HFFc6 (cell line): ENCODE measurements around the gene CAMK1G. TPM values are rescaled to one million over a fixed set of nuclear protein-coding genes. Genes with fewer than 3 reads are reported as not detected.

Experiments
- DNase-seq: peaks from one replicate; pipeline ENCODE4 v3.0.0-alpha.2; 2018
- H3K27ac Mint-ChIP-seq: 2 replicates; pipeline ENCODE4 v1.8.0; 2020; ENCODE audit warnings: mild to moderate bottlenecking, mixed read lengths
- H3K27me3 Mint-ChIP-seq: 2 replicates; pipeline ENCODE4 v1.8.0; 2021; ENCODE audit warnings: mild to moderate bottlenecking, moderate library complexity, mixed read lengths; ENCODE audit not compliant: insufficient read depth
- H3K36me3 Mint-ChIP-seq: 2 replicates; pipeline ENCODE4 v1.8.0; 2021; ENCODE audit warnings: low read depth, mixed read lengths
- H3K4me1 Mint-ChIP-seq: 2 replicates; pipeline ENCODE4 v1.8.0; 2020; ENCODE audit warnings: low read depth, mixed read lengths
- H3K4me3 Mint-ChIP-seq: 2 replicates; pipeline ENCODE4 v1.8.0; 2020; ENCODE audit warnings: mild to moderate bottlenecking, moderate library complexity, mixed read lengths
- H3K9me3 Mint-ChIP-seq: 2 replicates; pipeline ENCODE4 v1.8.0; 2020; ENCODE audit warnings: mild to moderate bottlenecking, mixed read lengths
- CTCF ChIP-seq: fragments of 200-600 bp; sonication (generic); IDR thresholded peaks from 2 replicates; pipeline ENCODE4 v1.5.0; 2021; ENCODE audit warnings: antibody characterized with exemption, mild to moderate bottlenecking
- total RNA-seq, 6 experiments: library from RNA; stranded (reverse); fragmentation: NEBNext Ultra II Directional; extraction: Animal tissue kit (Norgen Biotek cat#: 25700); gene quantifications; 2 replicates in 1 of 6; 3 replicates in 5 of 6; pipeline ENCODE4 v1.2.3, GENCODE V29; 2021

CAMK1G gene
- total RNA-seq, 6 experiments from 2014 or later, result 4.9 to 8.0 (median 5.9) TPM

- H3K9me3 Mint-ChIP-seq, result no peaks in the 10 kb centered on the region
- TF ChIP-seq CTCF, result no peak
These were observed 2.8 kb downstream of the CAMK1G start for GRCh38 chr1:209586221-209586740.

GRCh38 chr1:209587789-209588188, 4.3 kb downstream of the CAMK1G start:
- H3K4me1 Mint-ChIP-seq, result no peaks in the 10 kb centered on the region; the same call in 1 of the 2 replicates
- H3K27me3 Mint-ChIP-seq, result no peaks in the 10 kb centered on the region; the same call in 1 of the 2 replicates
- H3K27ac Mint-ChIP-seq, result peak overlapping the region; percentile 90
- H3K9me3 Mint-ChIP-seq, result no peaks in the 10 kb centered on the region
- H3K4me3 Mint-ChIP-seq, result peak overlapping the region; percentile 59
- DNase-seq, result peak; percentile 93
- TF ChIP-seq CTCF, result no peak
- H3K36me3 Mint-ChIP-seq, result no peaks in the 10 kb centered on the region

More at GRCh38 chr1:209586221-209586740, 2.8 kb downstream of the CAMK1G start:
- no peaks in the 10 kb centered on the region for H3K4me1 Mint-ChIP-seq
- no peak overlapping the region for H3K27ac Mint-ChIP-seq
- H3K4me3 Mint-ChIP-seq, result no peak overlapping the region; the same call in 1 of the 2 replicates
- no peaks in the 10 kb centered on the region for H3K36me3 Mint-ChIP-seq
- no peak for DNase-seq
- H3K27me3 Mint-ChIP-seq, result no peaks in the 10 kb centered on the region; the same call in 1 of the 2 replicates

GRCh38 chr1:209589440-209589839, 5.9 kb downstream of the CAMK1G start:
- Mint-ChIP-seq H3K4me3 (peak overlapping the region; percentile 31; the same call in 1 of the 2 replicates), H3K9me3 (no peaks in the 10 kb centered on the region), H3K27me3 (no peaks in the 10 kb centered on the region; the same call in 1 of the 2 replicates), H3K27ac (peak overlapping the region; percentile 79), H3K4me1 (peaks cover 15% of the 10 kb centered on the region), H3K36me3 (no peaks in the 10 kb centered on the region)
- TF ChIP-seq CTCF, result no peak
- peak; percentile 40 for DNase-seq

GRCh38 chr1:209589863-209590262, 6.3 kb downstream of the CAMK1G start:
- TF ChIP-seq CTCF, result no peak
- Mint-ChIP-seq H3K27me3 (no peaks in the 10 kb centered on the region; the same call in 1 of the 2 replicates), H3K4me1 (peaks cover 15% of the 10 kb centered on the region), H3K27ac (no peak overlapping the region), H3K9me3 (no peaks in the 10 kb centered on the region), H3K4me3 (no peak overlapping the region), H3K36me3 (no peaks in the 10 kb centered on the region)
- no peak for DNase-seq

- H3K9me3 Mint-ChIP-seq, result no peaks in the 10 kb centered on the region
- H3K27ac Mint-ChIP-seq, result no peak overlapping the region; the same call in 1 of the 2 replicates
- peak; percentile 67 for TF ChIP-seq CTCF
- H3K4me3 Mint-ChIP-seq, result peak overlapping the region; percentile 25; the same call in 1 of the 2 replicates
- H3K4me1 Mint-ChIP-seq, result peaks cover 15% of the 10 kb centered on the region
- no peaks in the 10 kb centered on the region; the same call in 1 of the 2 replicates for H3K27me3 Mint-ChIP-seq
- no peaks in the 10 kb centered on the region for H3K36me3 Mint-ChIP-seq
- peak; percentile 26 for DNase-seq
These were observed 6.9 kb downstream of the CAMK1G start for GRCh38 chr1:209590405-209590804.
